Left renal cortex interstitium (tissue), 4 donors: ENCODE results near the gene CNTN1. TPM values are rescaled to one million over a fixed set of nuclear protein-coding genes. Genes with fewer than 3 reads are reported as not detected.
A peak's percentile ranks its signal among the peaks of the same experiment; 100 is the strongest.

ENCODE experiments used
- DNase-seq, 4 donors: peaks; one replicate each; pipeline ENCODE4 v3.0.0-alpha.2; 2013; ENCODE audit warnings: low read depth in 4 of 4, low spot score in 2 of 4, missing footprints in 1 of 4
- polyA plus RNA-seq, 4 donors: library from polyadenylated mRNA; unstranded; fragments of 120-200 nt; gene quantifications; one replicate each; pipeline ENCODE4 v1.2.1, GENCODE V29; 2013; ENCODE audit not compliant: insufficient read length in 4 of 4

CNTN1 gene
- polyA plus RNA-seq, 4 donors: 29.4 to 68.1 (median 50.4) TPM

DNA sequence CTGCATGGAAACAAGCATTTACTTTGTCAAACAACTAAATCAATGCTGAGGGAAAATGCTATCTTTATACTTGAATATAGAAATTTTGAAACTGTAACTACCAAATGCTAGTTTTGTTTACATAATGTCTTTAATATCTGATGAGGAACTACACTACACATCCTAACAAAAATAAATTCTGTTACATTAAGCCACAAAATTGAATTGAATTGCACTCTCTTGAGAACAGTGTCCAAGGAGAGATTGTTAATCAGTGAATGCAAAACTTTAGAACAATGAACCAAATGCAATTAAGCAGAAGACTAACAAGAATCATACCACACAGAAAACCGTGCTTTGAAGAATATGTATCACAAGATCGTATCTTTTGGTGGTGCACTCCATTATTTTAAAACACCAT lies 141.6 kb downstream of the CNTN1 start:
- no peak for DNase-seq

DNA sequence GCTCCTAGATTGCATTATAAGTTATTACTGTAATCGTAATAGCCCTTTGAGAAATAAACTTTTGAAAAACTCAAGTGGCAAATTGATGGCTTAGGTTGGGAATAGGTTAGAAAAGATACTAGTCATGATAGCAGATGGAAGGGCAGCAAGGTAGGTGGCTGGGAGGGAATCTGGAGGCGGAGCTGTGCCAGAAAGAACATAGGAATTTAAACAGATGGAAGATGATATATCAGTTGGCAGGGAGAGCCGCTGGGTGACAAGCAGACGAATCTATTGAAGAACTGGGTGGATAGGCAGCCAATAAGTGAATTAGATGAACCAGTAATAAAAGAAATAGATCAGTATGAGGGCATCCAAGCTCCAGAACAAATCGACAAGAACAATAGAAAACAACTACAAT lies 142.1 kb downstream of the CNTN1 start:
- no peak for DNase-seq

- DNase-seq: no peak
Observed at GRCh38 chr12:40837891-40838429, 145.7 kb downstream of the CNTN1 start.

DNA sequence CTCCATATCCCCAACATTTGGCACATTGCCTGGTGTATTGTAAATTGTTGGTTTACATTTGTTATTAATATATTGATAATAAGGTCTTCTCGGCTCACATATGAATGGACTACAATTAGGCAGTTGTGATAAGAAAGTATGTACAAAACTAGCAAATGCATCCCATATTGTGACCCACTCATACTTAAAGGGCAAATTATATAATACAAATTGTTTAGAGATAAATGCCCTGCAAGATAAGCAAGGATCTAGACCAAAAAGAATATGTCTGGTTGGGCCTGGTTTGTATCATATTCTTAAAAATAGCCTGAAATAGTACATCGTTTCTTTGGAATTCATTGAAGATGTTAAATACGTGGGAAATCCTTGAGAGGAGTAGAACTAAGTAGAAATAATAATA lies 151.3 kb downstream of the CNTN1 start:
- DNase-seq: no peak

DNA sequence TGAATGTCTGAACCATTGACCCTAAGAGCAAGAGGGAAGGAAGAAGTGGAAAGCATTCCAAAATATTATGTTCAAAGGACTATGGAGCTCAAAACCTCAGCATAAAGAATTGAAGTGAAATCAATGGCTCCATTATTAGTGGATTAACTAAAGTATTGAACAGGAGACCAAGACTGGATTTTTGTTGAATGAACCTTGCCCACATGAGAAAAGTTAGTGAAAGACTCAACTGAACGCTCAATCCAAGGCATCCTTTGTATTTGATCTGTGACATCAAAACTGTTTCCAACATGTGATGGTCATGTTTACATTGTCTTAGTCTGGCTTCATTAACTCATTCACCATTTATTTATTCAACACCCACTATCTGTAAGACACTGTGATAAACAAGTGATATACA lies 161.0 kb downstream of the CNTN1 start:
- DNase-seq: no peak

DNA sequence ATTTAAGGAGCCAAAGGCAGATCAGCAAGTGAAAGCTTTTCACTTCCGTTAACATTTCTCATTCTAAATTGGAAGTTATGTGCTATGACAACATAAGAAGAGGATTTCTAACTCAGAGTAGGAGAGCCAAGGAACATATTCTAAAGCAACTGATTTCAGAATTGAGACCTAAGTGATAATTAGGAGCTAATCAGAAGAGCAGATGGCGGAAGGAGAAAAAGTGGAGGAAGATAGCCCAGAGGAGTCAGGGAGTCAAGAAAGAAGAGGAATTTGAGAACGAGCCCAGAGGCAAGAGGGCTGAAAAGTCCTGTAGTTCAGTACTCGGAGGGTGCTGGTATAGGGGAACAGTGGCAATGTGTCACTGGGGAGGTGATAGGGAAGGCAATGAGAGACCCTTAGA lies 162.4 kb downstream of the CNTN1 start:
- DNase-seq: no peak

GRCh38 chr12:40864891-40865290 lies 172.7 kb downstream of the CNTN1 start:
- DNase-seq: no peak

DNA sequence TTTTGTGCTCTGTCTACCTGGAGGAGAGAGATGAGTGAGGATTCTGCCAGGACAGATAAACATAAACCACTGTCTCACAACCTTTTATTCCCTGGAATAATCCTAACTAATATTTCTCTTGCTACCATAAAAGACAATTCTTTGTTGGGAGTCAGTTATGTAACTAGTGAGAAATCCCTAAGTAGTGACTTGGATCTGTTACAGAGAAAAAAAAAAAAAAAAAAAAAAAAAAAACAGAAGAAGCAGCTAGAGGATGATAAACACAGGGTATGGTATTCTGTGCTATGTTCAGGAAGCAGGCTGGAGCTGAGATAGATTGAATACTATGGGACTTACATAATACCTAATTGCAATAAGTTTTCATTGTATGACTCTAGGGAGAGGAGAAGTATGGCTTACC lies 178.7 kb downstream of the CNTN1 start:
- no peak for DNase-seq

- no peak for DNase-seq
Observed at GRCh38 chr12:40874868-40875267, 182.6 kb downstream of the CNTN1 start.

- DNase-seq: no peak
Observed at GRCh38 chr12:40889329-40889728, 197.1 kb downstream of the CNTN1 start.

- no peak for DNase-seq
Observed at GRCh38 chr12:40892528-40892927, 200.3 kb downstream of the CNTN1 start.

- DNase-seq: no peak
Observed at GRCh38 chr12:40898505-40898904, 206.3 kb downstream of the CNTN1 start.

GRCh38 chr12:40903040-40903439 lies 210.8 kb downstream of the CNTN1 start:
- DNase-seq: no peak

- DNase-seq: no peak
Observed at GRCh38 chr12:40907115-40907527, 214.9 kb downstream of the CNTN1 start.

GRCh38 chr12:40911676-40912075 lies 219.4 kb downstream of the CNTN1 start:
- no peak for DNase-seq

- no peak for DNase-seq
Observed at GRCh38 chr12:40915172-40915571, 222.9 kb downstream of the CNTN1 start.

DNA sequence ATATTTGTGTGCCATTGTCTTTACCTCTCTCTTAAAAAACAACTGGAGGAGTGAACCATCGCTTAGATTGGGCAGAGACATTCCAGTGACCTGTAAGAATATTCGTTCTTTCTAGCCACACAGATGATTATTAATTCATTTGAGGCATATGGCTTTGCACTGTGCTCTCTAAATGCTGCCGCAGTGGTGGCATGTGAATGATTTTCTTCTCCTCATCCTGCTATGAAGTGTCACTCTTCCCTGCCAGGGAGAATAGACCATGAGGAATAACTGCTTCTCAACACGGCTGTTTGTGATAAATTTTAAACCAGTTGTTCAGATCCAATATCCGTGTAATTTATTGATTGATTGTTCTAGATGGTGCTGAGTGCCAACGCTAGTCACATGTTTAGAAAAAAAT lies 225.3 kb downstream of the CNTN1 start:
- DNase-seq: no peak

DNA sequence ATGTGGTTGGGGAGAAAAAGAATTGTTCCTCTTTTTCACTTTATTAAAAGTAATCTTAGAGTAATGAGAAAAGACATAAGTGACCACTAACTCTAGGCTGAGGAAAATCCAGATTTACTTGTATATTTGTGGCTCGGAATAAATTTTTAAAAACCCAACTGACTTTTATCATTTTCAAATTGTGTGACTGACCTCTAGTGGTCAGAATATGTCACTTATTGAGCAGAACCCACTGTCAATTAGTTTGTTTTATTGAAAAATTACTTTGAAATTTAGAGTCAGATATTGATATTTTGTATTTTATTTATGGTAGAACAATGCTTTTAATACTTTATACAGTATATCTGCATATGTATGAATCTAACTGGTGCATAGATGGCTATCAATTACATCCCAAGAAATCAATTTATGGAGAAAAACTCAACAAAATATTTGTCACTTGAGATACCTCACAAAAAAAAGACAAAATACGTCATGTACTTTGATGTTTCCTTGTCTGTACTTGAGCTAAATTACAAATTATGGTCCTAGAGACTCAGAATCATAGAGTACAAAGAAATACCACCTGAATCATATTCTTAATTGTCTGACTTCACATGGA lies 229.4 kb downstream of the CNTN1 start:
- peak in 2 of 4 donors; percentile 3 to 5 for DNase-seq

DNA sequence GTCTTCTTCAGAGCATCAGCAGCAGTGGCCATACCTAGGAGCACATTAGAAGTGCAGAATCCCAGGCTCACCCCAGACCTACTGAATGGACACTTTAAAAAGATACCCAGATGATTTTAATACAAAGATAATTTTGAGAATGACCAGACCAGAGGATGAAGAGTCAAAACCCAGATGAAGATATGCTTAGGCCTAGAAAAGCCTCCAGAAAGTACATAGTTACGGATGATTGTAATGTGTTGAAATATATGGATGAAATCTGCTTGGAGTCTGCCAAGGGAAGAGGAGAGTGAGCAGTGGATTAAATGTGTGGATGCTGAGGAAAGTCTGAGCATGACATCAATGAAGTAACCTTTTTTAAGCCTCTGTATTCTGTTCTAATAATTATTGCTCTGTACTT lies 245.7 kb downstream of the CNTN1 start:
- DNase-seq: no peak

DNA sequence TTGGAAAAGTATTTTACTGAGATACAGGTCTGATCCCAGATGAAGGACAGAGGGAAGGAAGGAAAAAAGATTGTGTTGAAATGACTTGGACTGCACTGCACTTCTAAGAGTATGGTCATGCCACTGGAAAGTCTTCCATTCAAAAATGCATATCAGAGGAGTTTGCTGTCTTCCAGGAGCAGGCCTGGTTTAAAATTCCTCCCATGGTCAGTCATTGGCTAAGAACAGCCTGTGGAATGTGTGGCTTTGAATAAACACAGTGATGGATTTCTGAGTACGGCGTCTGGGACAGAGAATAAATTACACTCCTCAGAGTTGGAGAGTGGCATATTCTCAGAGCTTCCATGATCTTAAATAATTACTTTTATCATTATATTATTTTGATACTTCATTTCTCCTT lies 250.1 kb downstream of the CNTN1 start:
- DNase-seq: no peak

DNA sequence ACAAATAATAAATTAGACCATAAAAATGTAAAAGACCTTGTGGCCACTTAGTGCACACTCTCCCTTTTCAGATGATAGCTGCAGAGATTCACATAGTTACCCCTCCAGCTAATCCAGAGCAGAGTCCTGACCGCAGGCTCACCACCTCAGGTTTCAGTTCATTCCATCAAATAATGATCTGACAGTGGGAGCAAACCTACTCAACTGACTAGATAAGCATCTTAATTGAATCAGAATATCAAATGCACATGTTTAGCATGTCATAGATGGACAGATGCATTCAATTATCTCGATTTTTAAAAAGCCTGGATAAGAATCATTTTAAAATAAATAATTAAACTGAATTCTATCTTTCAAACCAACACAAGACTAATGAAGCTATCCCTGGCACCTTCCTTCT lies 253.5 kb downstream of the CNTN1 start:
- DNase-seq: no peak

GRCh38 chr12:40946612-40947194 lies 254.5 kb downstream of the CNTN1 start:
- peak in 3 of 4 donors; percentile 11 to 32 (median 13) for DNase-seq

DNA sequence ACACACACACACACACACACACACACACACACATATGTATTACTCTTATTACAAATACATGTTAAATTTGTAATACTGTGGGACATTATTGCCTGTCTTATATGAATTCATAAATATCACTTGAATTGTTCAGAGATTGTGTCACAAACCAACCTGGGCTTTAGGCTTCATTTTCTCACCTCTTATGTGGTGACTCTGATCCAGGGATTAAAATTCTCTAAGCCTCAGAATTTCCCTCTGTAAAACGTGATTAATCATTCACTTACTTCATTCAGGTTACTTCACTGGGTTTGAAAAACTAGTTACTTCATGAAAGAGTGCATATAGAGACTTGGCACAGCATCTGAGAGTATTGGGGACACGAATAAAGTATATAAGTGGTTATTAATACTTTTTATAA lies 255.6 kb downstream of the CNTN1 start:
- no peak for DNase-seq
